Kasumi-1 (cell line): Measurements from ENCODE around the gene OTUD3.
"Not testable (repeated sequence)": the region's sequence is repeated elsewhere in the genome, so short reads cannot be mapped to it uniquely, and the experiment has no call there.

ENCODE experiments used
- DNase-seq, 2 experiments: peaks; one replicate each; lab custom pipeline; 2025; lab: John Stamatoyannopoulos, UW

OTUD3 gene

DNA sequence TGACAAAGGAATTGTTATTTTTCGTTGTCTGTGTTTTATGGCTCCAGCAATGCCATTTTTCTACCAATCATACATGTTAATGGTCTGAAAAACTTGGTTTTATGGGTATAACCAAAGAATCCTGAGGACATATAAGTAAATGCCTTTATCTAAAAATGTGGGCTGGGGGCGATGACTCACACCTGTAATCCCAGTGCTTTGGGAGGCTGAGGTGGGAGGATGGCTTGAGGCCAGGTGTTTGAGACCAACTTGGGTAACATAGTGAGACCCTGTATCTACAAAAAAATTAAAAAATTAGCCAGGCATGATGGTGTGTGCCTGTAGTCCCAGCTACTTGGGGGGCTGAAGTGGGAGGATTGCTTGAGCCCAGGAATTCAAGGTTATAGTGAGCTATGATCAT lies 12.7 kb upstream of the OTUD3 start:
- not testable (repeated sequence) for DNase-seq

DNA sequence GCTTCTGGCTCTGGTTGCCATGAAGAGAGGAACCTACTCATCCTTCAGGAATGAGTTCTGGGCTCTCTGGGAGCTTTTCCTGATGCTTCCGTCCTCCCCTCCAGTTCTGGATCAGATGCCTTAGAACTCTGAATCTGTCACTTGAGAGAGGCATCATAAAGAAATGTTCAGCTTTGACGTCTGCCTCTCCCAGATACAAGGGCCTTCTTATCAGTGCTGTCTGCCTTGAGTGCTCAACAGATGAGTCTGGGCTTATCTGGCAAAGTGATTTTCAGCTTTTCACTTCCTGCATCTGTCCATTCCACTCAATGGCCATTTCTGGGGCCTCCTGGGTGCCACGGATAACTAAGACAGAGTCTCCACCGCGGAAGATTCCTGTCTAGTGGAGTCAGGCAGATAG lies 12.3 kb upstream of the OTUD3 start:
- no peak for DNase-seq

DNA sequence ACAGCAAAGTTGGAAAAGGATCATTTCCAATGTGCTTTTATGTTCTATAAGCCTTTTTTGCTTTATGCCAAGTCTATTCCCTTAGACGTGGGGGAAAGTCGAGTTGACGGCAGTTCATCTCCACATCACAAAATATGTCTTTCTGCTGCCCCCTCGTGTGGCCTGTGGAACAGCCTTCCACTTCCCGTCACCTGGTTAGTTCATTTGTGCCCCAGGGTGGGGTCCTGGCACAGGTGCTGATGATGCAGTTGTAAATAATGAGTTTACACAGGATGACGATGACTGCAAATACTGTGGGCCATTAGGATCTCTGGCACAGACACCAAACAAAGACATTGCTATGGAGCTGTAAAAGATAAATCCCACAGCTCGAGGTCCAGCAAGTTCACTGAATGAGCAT lies 10.0 kb upstream of the OTUD3 start:
- no peak for DNase-seq

DNA sequence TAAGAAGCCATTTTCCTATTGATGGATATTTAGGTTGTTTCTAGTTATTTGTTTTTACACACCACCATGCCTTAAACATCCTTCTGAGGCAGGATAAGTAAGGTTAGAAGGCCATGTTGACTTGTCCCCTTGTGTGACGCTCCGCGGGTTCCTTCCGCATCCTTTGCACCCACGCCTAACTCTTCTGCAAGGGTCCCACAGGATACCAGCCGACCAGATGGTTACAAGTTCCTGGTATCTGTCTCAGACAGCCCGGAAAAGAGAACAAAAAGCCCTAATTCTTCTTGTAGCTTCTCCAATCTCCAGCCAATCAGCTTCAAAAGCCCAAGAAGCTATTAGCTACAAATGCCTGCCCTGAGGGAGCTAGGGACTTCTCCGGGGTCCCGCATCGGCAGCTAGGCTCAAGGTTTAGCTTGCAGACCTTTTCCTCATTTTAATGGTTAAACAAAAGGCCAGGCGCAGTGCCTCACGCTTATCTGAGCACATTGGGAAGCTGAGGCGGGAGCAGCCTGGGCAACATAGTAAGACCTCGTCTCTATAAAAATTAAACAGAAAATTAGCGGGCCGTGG lies 4.9 kb upstream of the OTUD3 start:
- DNase-seq, result peak in 1 of 2 experiments; percentile 6

DNA sequence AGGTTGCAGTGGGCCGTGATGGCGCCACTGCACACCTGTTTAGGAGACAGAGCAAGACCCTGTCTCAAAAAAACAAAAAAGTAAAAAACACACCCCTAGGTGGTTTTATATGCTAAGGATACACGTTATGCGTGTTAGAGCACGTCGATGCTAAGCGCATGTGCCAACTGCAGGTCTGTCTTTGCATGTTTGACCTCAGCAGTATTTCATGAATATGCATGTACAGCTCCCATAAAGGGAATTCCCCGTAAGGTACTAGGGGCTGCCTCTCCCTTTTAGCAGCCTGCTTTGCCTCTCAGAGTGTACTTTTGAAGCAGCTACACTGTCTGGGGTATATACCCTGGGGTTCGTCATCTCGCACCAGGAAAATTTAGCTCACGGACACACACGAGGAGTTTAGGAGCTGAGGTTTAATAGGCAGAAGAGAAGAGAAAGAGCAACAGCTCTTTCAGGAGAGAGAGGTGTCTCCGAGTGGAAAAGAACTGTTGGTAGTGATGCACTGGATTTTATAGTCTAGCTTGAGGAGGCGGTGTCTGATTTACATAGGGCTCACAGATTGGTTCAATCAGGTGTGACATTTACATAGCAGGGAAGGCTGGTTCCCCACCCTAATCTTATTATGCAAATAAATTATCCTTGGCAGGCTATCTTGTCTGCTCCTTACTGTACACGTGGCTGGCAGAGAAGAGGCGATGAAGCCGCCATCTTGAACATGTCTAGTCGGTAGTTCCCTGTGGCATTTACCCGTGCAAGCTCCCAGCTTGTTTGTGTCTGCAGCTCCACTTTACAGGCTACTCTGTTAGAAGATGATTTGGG lies 4.2 kb upstream of the OTUD3 start:
- no peak for DNase-seq

DNA sequence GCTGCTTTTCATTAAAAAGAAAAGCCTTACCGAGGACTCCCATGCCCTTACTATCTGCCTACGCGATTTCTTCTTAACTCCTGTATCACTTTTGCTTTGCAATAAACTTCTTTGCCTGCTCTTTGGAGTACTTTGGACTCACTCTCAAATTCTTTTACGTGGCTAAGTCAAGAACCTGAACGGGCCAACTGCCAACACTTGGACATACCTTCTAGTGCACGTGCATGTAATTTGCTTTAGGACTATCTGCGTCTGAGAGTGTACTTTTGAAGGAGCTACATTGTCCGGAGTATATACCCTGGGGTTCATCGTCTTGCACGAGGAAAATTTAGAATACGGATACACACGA lies 3.6 kb upstream of the OTUD3 start:
- no peak for DNase-seq

DNA sequence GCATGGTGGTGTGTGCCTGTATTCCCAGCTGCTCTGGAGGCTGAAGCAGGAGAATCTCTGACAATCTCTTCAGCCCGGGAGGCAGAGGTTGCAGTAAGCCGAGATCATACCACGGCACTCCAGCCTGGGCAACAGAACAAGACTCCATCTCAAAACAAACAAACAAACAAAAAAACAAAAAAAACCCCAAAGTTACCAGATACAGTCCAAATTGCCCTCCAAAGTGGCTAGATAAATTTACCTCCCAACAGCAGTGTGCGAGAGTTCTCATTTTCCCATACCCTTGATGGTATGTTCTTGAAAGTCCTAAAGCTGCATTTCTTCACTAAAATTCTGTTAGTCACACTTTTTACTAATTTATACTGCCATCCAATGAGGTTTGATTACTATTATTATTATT lies 3.0 kb upstream of the OTUD3 start:
- no peak for DNase-seq

DNA sequence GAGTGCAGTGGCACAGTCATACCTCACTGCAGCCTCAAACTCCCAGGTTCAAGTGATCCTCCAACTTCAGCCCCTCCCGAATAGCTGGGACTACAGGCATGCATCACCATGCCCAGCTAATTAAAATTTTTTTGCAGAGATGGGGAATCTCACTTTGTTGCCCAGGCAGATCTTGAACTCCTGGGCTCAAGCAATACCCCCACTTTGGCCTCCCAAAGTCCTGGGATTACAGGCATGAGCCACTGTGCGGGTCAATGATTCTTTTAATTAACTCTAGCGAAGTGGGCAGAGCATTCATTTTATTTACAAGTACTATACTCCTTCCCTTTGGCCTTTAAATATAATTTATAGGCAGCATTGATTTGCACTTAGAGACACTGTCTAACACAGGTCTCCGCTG lies 2.5 kb upstream of the OTUD3 start:
- no peak for DNase-seq

DNA sequence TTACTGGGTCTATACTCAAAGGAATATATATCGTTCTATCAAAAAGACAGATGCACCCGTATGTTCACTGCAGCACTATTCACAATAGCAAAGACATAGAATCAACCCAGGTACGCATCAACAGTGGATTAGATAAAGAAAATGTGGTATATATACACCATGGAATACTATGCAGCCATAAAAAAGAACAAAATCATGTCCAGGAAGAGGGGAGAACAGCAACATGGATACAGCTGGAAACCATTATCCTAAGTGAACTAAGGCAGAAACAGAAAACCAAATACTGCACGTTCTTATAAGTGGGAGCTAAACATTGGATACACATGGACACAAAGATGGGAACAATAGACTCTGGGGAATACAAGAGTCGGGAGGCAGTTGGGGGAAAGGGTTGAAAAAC lies 1.4 kb upstream of the OTUD3 start:
- DNase-seq, result not testable (repeated sequence)

DNA sequence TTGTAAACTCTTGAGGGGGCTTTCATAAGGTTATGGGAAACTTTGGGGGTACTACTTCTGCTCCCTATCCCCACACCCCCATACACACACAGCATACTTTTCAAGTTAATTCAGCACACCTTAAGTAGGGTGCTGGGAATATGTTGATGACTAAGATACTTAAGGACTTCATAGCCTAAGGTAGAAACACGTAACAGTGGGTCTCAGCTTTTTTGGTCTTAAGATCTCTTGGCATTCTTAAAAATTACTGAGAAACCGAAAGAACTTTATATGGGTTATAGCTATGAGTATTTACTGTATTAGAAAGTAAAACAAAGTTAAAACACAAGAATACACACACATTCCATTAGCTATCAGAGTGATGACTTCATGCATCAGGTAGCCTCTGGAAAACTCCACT lies 2.1 kb downstream of the OTUD3 start:
- DNase-seq, result no peak

DNA sequence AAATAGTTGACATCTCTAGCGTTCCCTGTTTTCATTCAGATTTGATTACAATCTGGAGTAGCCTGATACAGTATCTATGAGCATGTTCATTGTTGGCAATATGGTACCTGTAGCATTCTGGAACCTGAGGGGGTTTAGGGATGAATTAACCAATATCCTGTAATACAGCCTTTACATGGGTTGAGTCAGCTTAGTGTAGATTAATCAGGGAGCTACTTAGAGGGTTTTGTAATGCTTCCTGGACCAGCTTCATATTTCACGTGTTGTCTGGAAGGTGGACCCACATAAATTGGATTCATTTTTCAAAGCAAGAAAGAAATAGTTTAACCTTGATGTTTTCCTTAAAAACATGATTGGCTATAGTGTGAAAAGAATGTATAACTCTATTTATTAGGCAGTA lies 3.6 kb downstream of the OTUD3 start:
- DNase-seq, result no peak

DNA sequence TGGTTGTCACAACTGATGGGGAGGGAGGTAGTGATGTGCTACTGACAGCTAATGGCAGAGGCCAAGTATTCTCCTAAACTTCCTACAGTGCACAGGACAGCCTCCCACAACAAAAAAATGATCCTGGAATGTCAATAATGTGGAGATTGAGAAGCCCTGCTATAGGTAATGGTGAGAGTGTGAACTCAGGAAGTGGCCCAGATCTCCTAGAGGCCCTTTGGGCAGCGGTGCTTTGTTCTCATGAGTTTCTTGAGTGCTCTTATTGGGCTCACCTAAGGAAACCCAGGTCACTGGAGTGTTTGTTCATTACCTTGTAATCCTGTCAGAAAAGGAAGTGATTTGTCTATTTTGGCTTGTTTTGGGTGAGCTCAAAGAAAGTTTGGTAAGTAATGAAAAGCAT lies 5.9 kb downstream of the OTUD3 start:
- no peak for DNase-seq

DNA sequence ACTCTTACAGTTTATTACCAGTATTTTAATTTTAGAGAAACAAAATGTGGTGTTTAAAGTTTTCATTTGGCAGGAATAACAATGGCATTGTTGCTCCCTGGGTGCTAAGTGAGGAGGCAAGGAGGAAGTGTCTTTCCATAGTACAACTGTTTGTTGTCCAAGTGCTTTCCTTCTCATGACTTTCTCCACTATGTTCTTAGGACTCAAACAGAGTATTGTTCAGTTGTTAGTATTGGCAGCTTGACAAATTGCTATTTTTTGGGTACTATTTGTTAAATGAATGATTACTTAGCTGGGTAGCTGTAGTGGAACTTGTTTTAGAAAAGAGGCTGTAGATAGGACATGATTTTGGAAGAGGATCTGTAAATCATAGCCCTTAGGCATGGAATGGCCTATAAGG lies 7.5 kb downstream of the OTUD3 start:
- no peak for DNase-seq

DNA sequence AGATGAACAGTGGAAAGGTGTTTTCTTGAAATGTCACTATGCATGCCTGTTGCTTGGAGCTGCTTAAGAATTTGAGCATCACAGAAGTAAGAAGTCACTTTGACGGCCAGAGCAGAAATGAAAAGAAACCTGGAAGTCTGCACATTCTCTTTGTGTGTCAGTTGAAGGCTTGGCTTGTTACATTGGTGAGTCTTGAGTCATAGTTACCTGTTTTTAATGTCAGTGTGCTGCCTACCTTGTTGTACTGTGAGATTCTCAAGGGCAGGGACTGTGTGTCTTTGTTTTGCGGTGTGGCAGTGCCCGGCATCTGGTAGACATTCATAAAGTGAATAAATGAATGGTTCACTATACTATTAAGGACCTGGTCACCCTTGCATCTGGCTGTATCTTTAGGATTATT lies 9.9 kb downstream of the OTUD3 start:
- DNase-seq, result no peak

DNA sequence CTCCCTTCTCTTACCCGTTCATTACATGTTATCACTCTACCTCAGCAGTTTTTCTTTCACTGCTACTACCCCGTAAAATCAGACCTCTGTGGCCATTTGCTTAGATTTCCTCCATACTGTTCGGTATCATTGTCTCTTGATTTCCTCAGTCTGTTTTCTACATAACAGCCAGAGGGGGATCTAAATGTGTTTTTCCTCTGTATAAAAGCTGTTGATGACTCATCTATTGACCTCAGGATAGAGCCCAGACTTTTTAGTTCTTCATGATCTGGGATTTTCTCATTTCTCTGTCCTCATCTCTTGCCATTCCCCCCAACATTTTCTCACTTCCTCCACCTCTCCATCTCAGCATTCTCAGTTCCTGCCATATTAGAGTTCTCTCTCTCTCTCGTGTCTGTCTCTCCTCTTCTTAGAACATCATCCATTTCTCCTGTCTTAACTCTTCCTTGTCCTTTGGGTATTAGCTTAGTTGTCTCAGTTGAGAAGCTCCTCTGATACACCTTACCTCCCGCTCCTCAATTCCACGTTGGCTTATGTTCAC lies 10.5 kb downstream of the OTUD3 start:
- DNase-seq, result no peak

DNA sequence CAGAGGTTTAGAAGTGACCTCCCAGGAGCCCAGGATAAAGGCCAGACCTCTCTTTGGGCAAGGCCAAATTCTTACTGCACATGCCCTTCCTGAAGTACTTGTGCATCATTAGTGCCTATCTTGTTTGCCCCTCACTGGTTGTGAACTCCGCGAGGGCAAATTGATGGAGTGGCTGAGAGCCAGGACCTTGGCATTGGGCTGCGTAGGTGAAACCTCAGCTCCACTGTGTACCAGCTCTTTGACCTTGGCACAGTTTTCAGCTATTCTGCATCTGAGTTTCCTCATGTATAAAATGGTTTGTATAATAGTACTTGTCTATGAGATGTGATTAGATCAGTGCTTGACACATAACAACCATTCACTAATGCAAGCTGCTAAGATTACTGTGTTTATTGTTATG lies 11.5 kb downstream of the OTUD3 start:
- DNase-seq, result no peak

DNA sequence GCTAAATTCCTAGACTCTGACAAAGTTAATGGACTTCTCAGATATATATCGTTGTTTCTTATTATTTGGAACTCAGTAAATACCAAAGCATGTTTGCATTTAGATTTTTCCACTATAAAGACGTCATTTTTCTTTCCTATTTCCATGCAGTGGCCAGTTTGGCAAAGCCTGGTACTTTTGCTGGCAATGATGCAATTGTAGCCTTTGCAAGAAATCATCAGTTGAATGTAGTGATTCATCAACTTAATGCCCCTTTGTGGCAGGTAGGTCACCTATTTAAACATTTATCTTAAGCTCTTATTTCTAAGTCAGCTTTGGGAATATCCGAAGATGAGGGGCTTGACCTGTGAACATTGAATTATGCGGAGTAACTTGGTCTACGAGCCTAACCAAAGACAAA lies 12.0 kb downstream of the OTUD3 start:
- no peak for DNase-seq

DNA sequence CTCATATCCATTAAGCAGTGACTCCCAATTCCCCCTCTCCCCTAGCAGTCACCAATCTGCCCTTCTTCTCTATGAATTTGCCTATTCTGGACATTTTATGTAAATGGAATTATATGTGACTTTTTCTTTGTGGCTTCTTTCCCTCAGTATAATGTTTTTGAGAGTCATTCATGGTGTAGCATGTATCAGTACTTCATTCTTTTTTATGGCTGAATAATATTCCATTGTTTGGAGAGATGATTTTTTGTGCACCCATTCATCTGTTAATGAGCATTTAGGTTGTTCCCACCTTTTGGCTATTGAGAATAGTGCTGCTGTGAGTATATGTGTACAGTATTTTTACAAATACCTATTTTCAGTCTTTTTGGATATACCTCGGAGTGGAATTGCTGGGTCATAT lies 19.5 kb downstream of the OTUD3 start:
- no peak for DNase-seq

DNA sequence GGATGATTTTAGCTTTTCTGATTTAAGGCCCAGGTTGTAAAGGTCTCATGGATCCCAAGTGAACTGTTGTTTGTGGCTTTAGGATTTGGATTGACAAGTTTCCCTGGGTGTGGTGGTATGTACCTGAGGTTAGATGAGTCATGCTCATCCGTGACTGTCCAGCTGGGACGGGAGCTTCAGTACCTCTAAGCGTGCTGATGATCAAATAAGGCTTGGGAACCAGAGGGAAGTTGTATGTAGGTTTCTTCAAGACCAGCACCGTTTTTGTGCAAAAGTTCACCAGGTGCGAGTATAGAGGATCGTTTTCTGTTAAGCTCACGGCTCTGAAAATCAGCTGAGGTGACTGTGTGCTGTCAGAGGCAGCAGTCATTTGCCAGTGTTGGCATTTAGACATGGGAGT lies 21.4 kb downstream of the OTUD3 start:
- no peak for DNase-seq

DNA sequence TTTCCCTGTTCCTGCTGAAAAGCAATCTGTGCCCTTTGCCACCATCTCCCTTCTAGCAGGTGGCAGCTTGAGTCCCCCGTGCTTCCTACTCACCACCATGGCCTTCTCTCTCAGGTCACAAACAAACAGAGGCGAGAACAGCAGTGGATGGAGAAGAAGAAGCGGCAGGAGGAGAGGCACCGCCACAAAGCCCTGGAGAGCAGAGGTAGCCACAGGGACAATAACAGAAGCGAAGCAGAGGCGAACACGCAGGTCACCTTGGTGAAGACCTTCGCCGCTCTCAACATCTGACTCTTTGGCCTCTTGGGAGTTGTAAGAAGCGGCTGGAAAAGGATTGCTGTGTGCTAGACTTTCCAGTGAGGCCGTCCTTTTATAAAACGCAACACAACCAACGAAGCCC lies 25.3 kb downstream of the OTUD3 start:
- no peak for DNase-seq

DNA sequence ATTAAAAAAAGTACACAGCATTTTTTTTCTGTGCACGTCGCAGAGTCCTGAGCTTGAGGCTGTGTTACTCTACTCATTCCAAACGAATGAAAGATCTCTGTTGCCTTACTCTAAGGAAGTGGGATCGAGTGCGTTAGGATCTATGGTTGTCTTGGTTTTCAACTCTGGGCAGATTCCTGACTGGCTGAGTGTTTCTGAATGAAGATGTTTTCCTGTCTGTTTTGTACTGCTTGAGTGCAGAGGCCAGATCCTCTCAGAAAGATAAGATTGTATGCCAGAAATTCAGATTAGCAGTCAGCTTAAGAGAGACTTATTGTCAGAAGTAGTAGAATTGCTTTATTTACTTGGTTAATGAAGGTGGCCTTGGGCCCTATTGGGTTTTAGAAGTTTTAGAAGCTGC lies 27.2 kb downstream of the OTUD3 start:
- DNase-seq, result no peak

DNA sequence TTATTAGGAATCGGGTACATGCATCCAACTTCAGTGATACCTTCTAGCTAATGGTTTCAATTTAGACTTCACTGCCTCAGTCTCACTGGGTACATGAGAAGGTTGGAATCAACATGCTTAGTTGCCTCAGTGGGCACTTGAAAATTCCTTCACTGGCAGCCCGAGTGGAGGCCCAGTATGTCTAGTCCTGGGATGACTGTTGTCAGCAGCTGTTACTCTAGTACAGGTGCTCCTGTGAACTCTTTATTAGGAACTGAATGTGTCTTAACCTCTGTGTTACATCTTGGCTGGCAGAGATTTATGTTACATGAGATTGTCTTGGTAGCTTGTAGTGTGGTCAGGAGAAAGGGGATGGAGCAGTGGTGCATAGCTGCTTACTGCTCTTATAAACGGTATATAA lies 27.8 kb downstream of the OTUD3 start:
- no peak for DNase-seq

DNA sequence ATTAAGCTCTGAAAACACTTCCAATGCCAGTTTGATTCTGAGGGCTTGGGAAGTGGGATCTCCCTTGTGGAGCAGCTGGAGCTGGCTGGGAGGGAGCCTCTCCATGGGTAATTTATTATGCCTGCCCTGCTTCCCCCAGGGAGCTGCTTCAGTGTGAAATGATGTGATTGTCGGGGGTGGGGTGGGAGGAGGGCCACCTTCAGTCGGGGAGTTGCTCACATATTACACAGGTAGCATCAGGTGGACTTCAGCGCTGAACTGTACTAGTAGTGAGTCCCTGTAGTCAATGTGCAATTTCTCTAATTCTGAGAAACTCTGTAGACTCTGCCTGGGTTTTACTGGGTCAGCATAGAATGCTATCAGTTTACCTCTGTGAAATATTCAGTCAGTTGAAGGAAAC lies 28.5 kb downstream of the OTUD3 start:
- no peak for DNase-seq

DNA sequence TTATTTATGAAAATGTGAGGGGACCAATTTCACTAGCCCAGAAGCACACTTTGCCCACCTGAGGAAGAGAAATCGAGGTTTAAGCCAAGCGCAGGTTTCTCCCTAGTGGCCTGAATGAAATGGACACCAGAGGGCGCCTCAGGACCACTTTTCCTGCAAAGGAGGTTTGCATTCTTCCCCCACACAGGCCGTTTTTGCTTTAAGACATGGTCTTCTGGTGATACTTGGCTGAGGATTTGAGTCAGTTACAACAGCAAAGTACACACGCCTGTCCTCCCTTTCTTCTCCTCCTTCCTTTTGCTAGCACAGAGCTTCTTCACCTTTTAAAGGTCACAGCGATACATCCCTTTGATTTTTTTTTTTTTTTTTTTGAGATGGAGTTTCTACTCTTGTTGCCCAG lies 35.9 kb downstream of the OTUD3 start:
- peak; percentile 59 to 78 for DNase-seq
